Pancreas (tissue), 10 donors: ENCODE data around the gene BTBD9. TPM values are rescaled to one million over a fixed set of nuclear protein-coding genes. Genes with fewer than 3 reads are reported as not detected.

ENCODE experiments used
- ATAC-seq, 4 donors: fragments of 200-7000 bp; cut with Tn5 transposase; one replicate each; pipeline versions ENCODE4 v1.8.0 to v1.9.1; 2020; ENCODE audit warnings: mild to moderate bottlenecking in 4 of 4, moderate library complexity in 4 of 4
- DNase-seq, 6 donors: peaks; one replicate each; pipeline ENCODE4 v3.0.0-alpha.2; 2020
- FAIRE-seq: peaks from 2 replicates; lab custom pipeline; 2012; peaks lifted over from hg19 to GRCh38; lab: Jason Lieb, UNC
- H3K27ac ChIP-seq, 4 donors: fragments of 200-600 bp; sonication (generic); 1 replicate in 3 of 4; 2 replicates in 1 of 4; pipeline versions ENCODE4 v1.5.0 to v1.8.0; 2020
- H3K27me3 ChIP-seq, 4 donors: fragments of 200-600 bp; one replicate each; pipeline ENCODE4 v1.8.0; 2021
- H3K36me3 ChIP-seq, 3 donors: fragments of 200-600 bp; sonication (generic) in 1 of 3; one replicate each; pipeline versions ENCODE4 v1.5.0 to v1.8.0; 2020 to 2021
- H3K4me1 ChIP-seq, 3 donors: fragments of 200-600 bp; one replicate each; pipeline ENCODE4 v1.8.0; 2021
- H3K4me3 ChIP-seq, 4 donors: fragments of 200-600 bp; sonication (generic) in 2 of 4; one replicate each; pipeline versions ENCODE4 v1.5.0 to v1.8.0; 2020 to 2021
- H3K9me3 ChIP-seq, 4 donors: fragments of 200-600 bp; one replicate each; pipeline ENCODE4 v1.8.0; 2021
- CTCF ChIP-seq, 4 donors: fragments of 200-600 bp; sonication (generic) in 3 of 4; IDR thresholded peaks; one replicate each; pipeline versions ENCODE4 v1.5.0 to v1.8.0; 2021; ENCODE audit warnings: antibody characterized with exemption in 4 of 4
- WGBS, 2 donors: extraction: QIAGEN DNeasy Blood & Tissue Kit; methylation state at CpG; one replicate each; pipeline ENCODE4 v1.1.7; 2013; 5-methylcytosine and 5-hydroxymethylcytosine counted together
- intact Hi-C, 3 donors: fragments of 100-400 bp; cut with DNase I; formaldehyde crosslinking; loops; one replicate each; pipeline versions ENCODE4 v1.11.1 to v1.14.2; 2022
- polyA plus RNA-seq, 2 donors: library from polyadenylated mRNA; stranded (reverse); fragments of 200-250 nt; gene quantifications; one replicate each; pipeline ENCODE4 v1.2.3, GENCODE V29; 2013
- total RNA-seq, 6 donors: library from RNA; stranded (reverse); fragmentation: NEBNext Ultra II Directional in 4 of 6; extraction: Animal tissue kit (Norgen Biotek cat#: 25700) in 4 of 6; gene quantifications; one replicate each; pipeline versions ENCODE4 v1.2.1 to v1.2.4, GENCODE V29; 2021 to 2023
- donor health status: healthy with polysubstance abuse.
- donor health status: DM: no; HTN: no; CAD: no; lungs with moderate emphysema.
- donor health status: DM: no; HTN: no; CAD: no.
- donor health status: control.
- donor health status: control.
- donor health status: Bipolar disorder and iron deficiency.
- donor health status: DM: yes; HTN: yes; CAD: no.
- donor health status: DM: no; HTN: no; CAD: no.
- donor health status: DM: no; HTN: no; CAD: no.
- donor health status: DM: yes; HTN: yes; CAD: no.

BTBD9 gene
- total and polyA plus RNA-seq, 8 donors: 2.2 to 11.0 (median 7.1) TPM

DNA sequence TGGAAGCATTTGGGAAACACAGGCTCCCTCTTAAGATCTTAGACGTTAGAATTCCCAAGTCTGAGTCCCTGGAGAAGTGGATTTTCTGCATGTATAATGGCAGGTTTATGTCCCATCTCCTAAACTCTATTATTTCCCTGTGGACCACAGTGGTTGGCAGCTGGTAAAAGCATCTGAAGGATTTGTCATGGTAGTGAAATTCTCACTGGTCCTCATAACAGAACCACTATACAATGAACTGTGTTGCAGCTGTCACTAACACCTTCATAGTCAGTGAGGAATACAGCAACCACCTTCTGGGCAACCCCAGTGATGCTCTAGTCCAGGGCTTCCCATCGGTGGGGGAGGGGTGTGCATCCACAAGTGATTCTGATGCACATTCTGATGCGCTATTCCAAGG lies 423.3 kb downstream of the BTBD9 start:
- DNase-seq (no peak), ATAC-seq (no peak), FAIRE-seq (no peak)
- TF ChIP-seq CTCF (IDR thresholded peaks at IDR 0.05): no peak
- Histone ChIP-seq H3K4me3 (no peak overlapping the region), H3K36me3 (no peaks in the 10 kb centered on the region), H3K4me1 (peaks cover 0 to 3% (median 0%) of the 10 kb centered on the region in 3 donors), H3K27ac (no peak overlapping the region), H3K27me3 (no peaks in the 10 kb centered on the region), H3K9me3 (no peaks in the 10 kb centered on the region)
- WGBS, 2 donors: 88% methylated on average over 3 of the region's 3 CpGs
- intact Hi-C loops: no loop called here

- no peaks in the 10 kb centered on the region for H3K36me3 ChIP-seq
- FAIRE-seq: no peak
- no peaks in the 10 kb centered on the region for H3K27me3 ChIP-seq
- H3K4me3 ChIP-seq: no peak overlapping the region
- intact Hi-C loops: no loop called here
- H3K9me3 ChIP-seq: no peaks in the 10 kb centered on the region
- WGBS, 2 donors: 87 to 88% methylated on average over 5 of the region's 5 CpGs
- peaks cover 0 to 3% (median 0%) of the 10 kb centered on the region in 3 donors for H3K4me1 ChIP-seq
- ATAC-seq: peak in 1 of 4 donors; percentile 34
- H3K27ac ChIP-seq: no peak overlapping the region
- TF ChIP-seq CTCF (IDR thresholded peaks at IDR 0.05): no peak
- no peak for DNase-seq
Measured at GRCh38 chr6:38215651-38216311, 423.9 kb downstream of the BTBD9 start.

GRCh38 chr6:38215225-38215624 lies 424.5 kb downstream of the BTBD9 start:
- FAIRE-seq (no peak), DNase-seq (no peak), ATAC-seq (peak in 2 of 4 donors; percentile 33 to 67)
- intact Hi-C loops: no loop called here
- WGBS, 2 donors: 74 to 77% methylated on average over 11 of the region's 11 CpGs
- H3K36me3 ChIP-seq: no peaks in the 10 kb centered on the region
- no peak overlapping the region for H3K27ac ChIP-seq
- no peaks in the 10 kb centered on the region for H3K9me3 ChIP-seq
- H3K4me1 ChIP-seq: peaks cover 0 to 3% (median 0%) of the 10 kb centered on the region in 3 donors
- H3K4me3 ChIP-seq: no peak overlapping the region
- H3K27me3 ChIP-seq: no peaks in the 10 kb centered on the region
- TF ChIP-seq CTCF (IDR thresholded peaks at IDR 0.05): no peak

DNA sequence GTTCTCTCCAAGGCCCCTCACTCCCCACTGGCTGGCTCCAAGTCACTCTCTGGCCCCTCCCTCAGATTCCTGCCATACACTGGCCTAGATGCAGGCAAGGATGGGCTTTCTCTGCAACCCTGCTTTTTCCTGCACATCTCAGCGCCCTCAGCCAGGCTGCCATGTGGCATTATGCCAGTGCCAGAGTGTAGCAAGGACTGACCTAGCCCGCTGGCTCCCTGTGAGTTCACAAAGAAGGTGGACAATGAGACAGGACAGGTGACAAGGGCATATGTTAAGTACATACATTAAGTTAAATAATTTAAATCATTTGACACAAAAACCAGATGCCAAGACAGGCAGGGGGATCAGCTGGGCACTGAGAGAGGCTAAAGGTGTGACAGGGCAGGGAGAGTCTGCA lies 425.6 kb downstream of the BTBD9 start:
- DNase-seq: no peak
- H3K27ac ChIP-seq: no peak overlapping the region
- no peak for TF ChIP-seq CTCF (IDR thresholded peaks at IDR 0.05)
- 88 to 92% methylated on average over 2 of the region's 2 CpGs for WGBS, 2 donors
- H3K27me3 ChIP-seq: no peaks in the 10 kb centered on the region
- peaks cover 0 to 3% (median 0%) of the 10 kb centered on the region in 3 donors for H3K4me1 ChIP-seq
- H3K4me3 ChIP-seq: no peak overlapping the region
- H3K9me3 ChIP-seq: no peaks in the 10 kb centered on the region
- ATAC-seq: peak in 1 of 4 donors; percentile 37
- H3K36me3 ChIP-seq: no peaks in the 10 kb centered on the region
- intact Hi-C loops: no loop called here
- FAIRE-seq: no peak

GRCh38 chr6:38213251-38213658 lies 426.5 kb downstream of the BTBD9 start:
- Histone ChIP-seq H3K27me3 (no peaks in the 10 kb centered on the region), H3K4me3 (no peak overlapping the region), H3K36me3 (no peaks in the 10 kb centered on the region), H3K4me1 (peaks cover 0 to 3% (median 0%) of the 10 kb centered on the region in 3 donors), H3K9me3 (no peaks in the 10 kb centered on the region), H3K27ac (peak overlapping the region in 2 of 4 donors; percentile 7 to 12)
- WGBS, 2 donors: 84 to 89% methylated on average over 2 of the region's 2 CpGs
- DNase-seq: no peak
- intact Hi-C loops: no loop called here
- no peak for TF ChIP-seq CTCF (IDR thresholded peaks at IDR 0.05)
- peak in 2 of 4 donors; percentile 17 to 33 for ATAC-seq
- FAIRE-seq: no peak
